ENCODE measurements around the gene EMP1.

DNA sequence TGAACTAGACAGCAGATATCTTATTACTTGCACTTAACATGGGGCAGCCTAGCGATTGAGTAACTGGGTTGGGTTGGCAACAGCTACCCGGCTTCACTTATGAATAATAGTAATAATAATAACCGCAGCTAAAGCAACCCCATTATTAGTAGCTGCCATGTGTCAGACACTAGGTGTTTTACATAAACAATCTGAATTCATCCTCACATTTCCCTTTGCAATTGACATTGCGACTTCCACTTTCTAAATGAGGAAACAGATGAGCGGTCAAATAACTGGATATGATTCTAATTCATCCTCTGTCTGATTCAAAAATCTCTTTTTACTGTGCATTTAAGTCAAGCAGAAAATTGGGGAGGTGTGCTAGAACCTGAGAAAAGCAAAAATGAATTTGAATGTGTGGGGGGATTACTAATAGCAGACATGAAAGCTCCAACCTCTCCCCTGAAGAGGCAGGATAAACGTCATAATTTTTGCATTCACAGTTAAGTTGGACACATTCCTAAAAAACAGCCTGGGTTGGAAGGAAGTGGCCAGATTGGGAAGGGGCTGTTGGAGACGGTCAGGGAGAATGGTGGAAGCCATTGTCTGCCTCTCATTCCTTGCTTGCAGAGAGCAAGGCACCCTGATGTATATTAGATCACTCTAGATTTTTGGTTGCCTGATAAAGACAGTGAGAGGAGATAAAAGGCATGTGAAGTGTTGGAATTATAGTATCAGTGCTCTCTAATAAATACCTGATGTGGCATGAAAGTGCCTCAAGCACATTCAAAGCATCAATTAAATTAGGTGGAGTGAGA lies 13.1 kb downstream of the EMP1 start:
- no peak for TF ChIP-seq POLR2A (IDR thresholded peaks at IDR 0.05)
- TF ChIP-seq, protein P1, sequence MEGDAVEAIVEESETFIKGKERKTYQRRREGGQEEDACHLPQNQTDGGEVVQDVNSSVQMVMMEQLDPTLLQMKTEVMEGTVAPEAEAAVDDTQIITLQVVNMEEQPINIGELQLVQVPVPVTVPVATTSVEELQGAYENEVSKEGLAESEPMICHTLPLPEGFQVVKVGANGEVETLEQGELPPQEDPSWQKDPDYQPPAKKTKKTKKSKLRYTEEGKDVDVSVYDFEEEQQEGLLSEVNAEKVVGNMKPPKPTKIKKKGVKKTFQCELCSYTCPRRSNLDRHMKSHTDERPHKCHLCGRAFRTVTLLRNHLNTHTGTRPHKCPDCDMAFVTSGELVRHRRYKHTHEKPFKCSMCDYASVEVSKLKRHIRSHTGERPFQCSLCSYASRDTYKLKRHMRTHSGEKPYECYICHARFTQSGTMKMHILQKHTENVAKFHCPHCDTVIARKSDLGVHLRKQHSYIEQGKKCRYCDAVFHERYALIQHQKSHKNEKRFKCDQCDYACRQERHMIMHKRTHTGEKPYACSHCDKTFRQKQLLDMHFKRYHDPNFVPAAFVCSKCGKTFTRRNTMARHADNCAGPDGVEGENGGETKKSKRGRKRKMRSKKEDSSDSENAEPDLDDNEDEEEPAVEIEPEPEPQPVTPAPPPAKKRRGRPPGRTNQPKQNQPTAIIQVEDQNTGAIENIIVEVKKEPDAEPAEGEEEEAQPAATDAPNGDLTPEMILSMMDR (IDR thresholded peaks at IDR 0.05 in 4 of 5, conservative IDR thresholded peaks at IDR 0.05 in 1 of 5) = no peak
